GM18858 (cell line): Measurements from ENCODE around the gene DOCK11.
A peak's percentile ranks its signal among the peaks of the same experiment; 100 is the strongest.

ENCODE experiments used
- ATAC-seq: cut with Tn5 transposase; IDR thresholded peaks from one replicate; pipeline ENCODE4 v1.9.1; 2021; ENCODE audit not compliant: unreplicated experiment

Gene DOCK11

GRCh38 chrX:118499295-118499694 is 3.7 kb downstream of the DOCK11 start:
- ATAC-seq: no peak

GRCh38 chrX:118502161-118502789 is 6.7 kb downstream of the DOCK11 start:
- no peak for ATAC-seq

GRCh38 chrX:118503260-118504041 is 7.8 kb downstream of the DOCK11 start:
- ATAC-seq: no peak

- ATAC-seq: no peak
Observed at GRCh38 chrX:118504581-118504980, 9.0 kb downstream of the DOCK11 start.

- no peak for ATAC-seq
Observed at GRCh38 chrX:118506805-118507480, 11.3 kb downstream of the DOCK11 start.

GRCh38 chrX:118507766-118508165 is 12.2 kb downstream of the DOCK11 start:
- no peak for ATAC-seq

- ATAC-seq: no peak
Observed at GRCh38 chrX:118508221-118508620, 12.6 kb downstream of the DOCK11 start.

- no peak for ATAC-seq
Observed at GRCh38 chrX:118508635-118509034, 13.0 kb downstream of the DOCK11 start.

GRCh38 chrX:118510111-118510510 is 14.5 kb downstream of the DOCK11 start:
- ATAC-seq: no peak

- ATAC-seq: no peak
Observed at GRCh38 chrX:118513120-118513898, 17.7 kb downstream of the DOCK11 start.

GRCh38 chrX:118519411-118520215 is 24.0 kb downstream of the DOCK11 start:
- ATAC-seq: peak; percentile 68

GRCh38 chrX:118520216-118521206 is 24.9 kb downstream of the DOCK11 start:
- no peak for ATAC-seq

- ATAC-seq: no peak
Observed at GRCh38 chrX:118521435-118521834, 25.8 kb downstream of the DOCK11 start.

- no peak for ATAC-seq
Observed at GRCh38 chrX:118522230-118522926, 26.8 kb downstream of the DOCK11 start.

- ATAC-seq: no peak
Observed at GRCh38 chrX:118523920-118524319, 28.3 kb downstream of the DOCK11 start.

- no peak for ATAC-seq
Observed at GRCh38 chrX:118524344-118524743, 28.7 kb downstream of the DOCK11 start.

- no peak for ATAC-seq
Observed at GRCh38 chrX:118525174-118525730, 29.6 kb downstream of the DOCK11 start.

GRCh38 chrX:118526149-118526548 is 30.5 kb downstream of the DOCK11 start:
- ATAC-seq: no peak
